HG03460 (cell line): Measurements from ENCODE around the gene RPS15.

Source experiments
- ATAC-seq: cut with Tn5 transposase; IDR thresholded peaks from one replicate; pipeline ENCODE4 v1.9.1; 2021; ENCODE audit not compliant: unreplicated experiment

The RPS15 gene

GRCh38 chr19:1438035-1438932 is at the start of gene RPS15:
RPS15 (plus strand) TSS chr19:1438396; CDS start chr19:1438426, 30 bp downstream.
- peak; percentile 60 for ATAC-seq

GRCh38 chr19:1388637-1389026 is 49.6 kb upstream of the RPS15 start:
- ATAC-seq = no peak

GRCh38 chr19:1389033-1389940 is 48.9 kb upstream of the RPS15 start:
- no peak for ATAC-seq

GRCh38 chr19:1390890-1391423 is 47.2 kb upstream of the RPS15 start:
- no peak for ATAC-seq

- ATAC-seq = no peak
Observed at GRCh38 chr19:1392407-1392806, 45.8 kb upstream of the RPS15 start.

- no peak for ATAC-seq
Observed at GRCh38 chr19:1392939-1393530, 45.2 kb upstream of the RPS15 start.

- ATAC-seq = no peak
Observed at GRCh38 chr19:1393841-1394240, 44.4 kb upstream of the RPS15 start.

- ATAC-seq = no peak
Observed at GRCh38 chr19:1394252-1395193, 43.7 kb upstream of the RPS15 start.

GRCh38 chr19:1395194-1396018 is 42.8 kb upstream of the RPS15 start:
- no peak for ATAC-seq

GRCh38 chr19:1396019-1396767 is 42.0 kb upstream of the RPS15 start:
- ATAC-seq = no peak

- no peak for ATAC-seq
Observed at GRCh38 chr19:1396768-1397679, 41.2 kb upstream of the RPS15 start.

GRCh38 chr19:1397838-1398237 is 40.4 kb upstream of the RPS15 start:
- no peak for ATAC-seq

GRCh38 chr19:1399079-1399478 is 39.1 kb upstream of the RPS15 start:
- ATAC-seq = no peak

- ATAC-seq = no peak
Observed at GRCh38 chr19:1399745-1400144, 38.5 kb upstream of the RPS15 start.

- ATAC-seq = no peak
Observed at GRCh38 chr19:1400281-1401137, 37.7 kb upstream of the RPS15 start.

- ATAC-seq = no peak
Observed at GRCh38 chr19:1401138-1401888, 36.9 kb upstream of the RPS15 start, which contains the start of gene GAMT. GAMT (minus strand) TSS chr19:1401542; CDS start chr19:1401476, 66 bp downstream.
